H1 (cell line): ENCODE results near the gene TUBA3C. TPM values are rescaled to one million over a fixed set of nuclear protein-coding genes. Genes with fewer than 3 reads are reported as not detected.

Experiments used
- polyA plus RNA-seq, 7 experiments: library from polyadenylated mRNA; depleted of rRNA in 3 of 7; stranded (reverse) in 5 of 7; unstranded in 2 of 7; fragments of >200 nt in 5 of 7; fragments of 200-250 nt in 2 of 7; gene quantifications; 1 replicate in 5 of 7; 2 replicates in 1 of 7; 4 replicates in 1 of 7; pipeline versions ENCODE4 v1.2.1 to v1.2.3, GENCODE V29; 2011 to 2013; ENCODE audit warnings: missing spikeins in 2 of 7, mixed read lengths in 2 of 7
- small RNA-seq: library from polyadenylated mRNA; stranded (forward); fragments of <200 nt; extraction: miRNeasy Mini kit (QIAGEN cat#:217004); gene quantifications from one replicate; pipeline ENCODE3, GENCODE V24; 2013; ENCODE audit not compliant: insufficient read depth
- total RNA-seq: library from RNA; stranded (reverse); fragmentation: NEBNext Ultra II Directional; extraction: Animal tissue kit (Norgen Biotek cat#: 25700); gene quantifications from 2 replicates; pipeline ENCODE4 v1.2.1, GENCODE V29; 2021

TUBA3C gene
- total and polyA plus RNA-seq, 2 of the 8 experiments (the other 6 are each of a cell fraction or from before 2014, with no cell fraction given), result not detected

Small RNA genes within 50 kb of the gene (small RNA-seq; reads per million reads assigned to genes)
- not detected for gene AL139327.4
